ENCODE data around the gene ENTREP3. TPM values are rescaled to one million over a fixed set of nuclear protein-coding genes. Genes with fewer than 3 reads are reported as not detected.
"Not testable (repeated sequence)": the region's sequence is repeated elsewhere in the genome, so short reads cannot be mapped to it uniquely, and the experiment has no call there.

Gene ENTREP3
- total RNA-seq, 2 donors from 2014 or later, result 49.5 to 65.9 TPM

DNA sequence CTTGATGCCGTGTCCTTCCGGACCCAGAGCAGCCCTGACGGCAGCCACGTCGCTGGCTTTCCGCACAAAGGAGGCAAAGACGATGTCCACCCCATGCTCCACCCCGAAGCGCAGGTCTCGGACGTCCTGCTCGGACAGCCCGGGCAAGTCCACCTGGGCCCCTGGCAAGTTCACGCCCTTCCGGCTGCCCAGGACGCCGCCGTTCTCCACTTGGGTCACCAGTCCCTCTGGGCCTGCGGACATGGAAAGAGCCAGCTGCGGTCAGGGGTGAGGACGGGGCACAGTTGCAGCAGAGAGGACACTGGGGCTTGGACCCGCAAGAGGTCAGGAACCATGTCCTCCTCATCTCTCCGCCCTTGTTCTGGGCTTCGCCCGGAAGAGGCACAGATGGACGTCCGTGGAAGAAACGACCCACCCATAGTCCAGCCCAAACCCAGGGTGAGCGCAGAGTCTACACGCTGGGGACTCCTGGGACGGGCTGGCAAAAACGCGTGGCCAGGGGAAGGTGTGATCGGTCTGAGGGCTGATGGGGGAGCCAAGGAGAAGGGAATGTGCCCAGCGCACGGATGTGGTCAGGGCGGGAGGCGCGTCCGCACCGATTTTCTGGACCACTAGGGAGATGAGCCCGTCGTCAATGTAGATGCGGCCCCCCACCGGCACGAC is 39.4 kb upstream of the ENTREP3 start:
- Mint-ChIP-seq H3K4me3 (peak overlapping the region; percentile 49), H3K4me1 (peaks cover 8% of the 10 kb centered on the region), H3K27ac (no peak overlapping the region), H3K27me3 (ENCODE audit: insufficient read depth) (peaks cover 50% of the 10 kb centered on the region), H3K36me3 (ENCODE audit: low read depth) (no peaks in the 10 kb centered on the region), H3K9me3 (no peaks in the 10 kb centered on the region)
- peak overlapping the region; percentile 77 for H3K4me3 ChIP-seq (ENCODE audit: low read length)
- H3K4me1 ChIP-seq (ENCODE audit: control insufficient read depth, insufficient read depth, low read length), result no peaks in the 10 kb centered on the region
- H3K9ac ChIP-seq (ENCODE audit: extremely low read depth, low read length, poor library complexity, severe bottlenecking), result no peak overlapping the region
- TF ChIP-seq, protein P1, sequence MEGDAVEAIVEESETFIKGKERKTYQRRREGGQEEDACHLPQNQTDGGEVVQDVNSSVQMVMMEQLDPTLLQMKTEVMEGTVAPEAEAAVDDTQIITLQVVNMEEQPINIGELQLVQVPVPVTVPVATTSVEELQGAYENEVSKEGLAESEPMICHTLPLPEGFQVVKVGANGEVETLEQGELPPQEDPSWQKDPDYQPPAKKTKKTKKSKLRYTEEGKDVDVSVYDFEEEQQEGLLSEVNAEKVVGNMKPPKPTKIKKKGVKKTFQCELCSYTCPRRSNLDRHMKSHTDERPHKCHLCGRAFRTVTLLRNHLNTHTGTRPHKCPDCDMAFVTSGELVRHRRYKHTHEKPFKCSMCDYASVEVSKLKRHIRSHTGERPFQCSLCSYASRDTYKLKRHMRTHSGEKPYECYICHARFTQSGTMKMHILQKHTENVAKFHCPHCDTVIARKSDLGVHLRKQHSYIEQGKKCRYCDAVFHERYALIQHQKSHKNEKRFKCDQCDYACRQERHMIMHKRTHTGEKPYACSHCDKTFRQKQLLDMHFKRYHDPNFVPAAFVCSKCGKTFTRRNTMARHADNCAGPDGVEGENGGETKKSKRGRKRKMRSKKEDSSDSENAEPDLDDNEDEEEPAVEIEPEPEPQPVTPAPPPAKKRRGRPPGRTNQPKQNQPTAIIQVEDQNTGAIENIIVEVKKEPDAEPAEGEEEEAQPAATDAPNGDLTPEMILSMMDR (conservative IDR thresholded peaks at IDR 0.05), result no peak
- 51 to 73% methylated on average over 28 to 46 of the region's 46 CpGs for WGBS, 2 experiments (ENCODE audit: insufficient coverage in 1 of 2, insufficient read length in 1 of 2)
- no peak overlapping the region for H3K27ac ChIP-seq (ENCODE audit: low read depth, low read length)
- no peaks in the 10 kb centered on the region for H3K9me3 ChIP-seq (ENCODE audit: control insufficient read depth, low read length)
- H3K36me3 ChIP-seq (ENCODE audit: control insufficient read depth, insufficient read depth, low read length), result no peaks in the 10 kb centered on the region
- H3K27me3 ChIP-seq (ENCODE audit: control insufficient read depth, insufficient read depth, low read length, poor library complexity, severe bottlenecking), result peaks cover 43% of the 10 kb centered on the region
- peak; percentile 59 for DNase-seq

DNA sequence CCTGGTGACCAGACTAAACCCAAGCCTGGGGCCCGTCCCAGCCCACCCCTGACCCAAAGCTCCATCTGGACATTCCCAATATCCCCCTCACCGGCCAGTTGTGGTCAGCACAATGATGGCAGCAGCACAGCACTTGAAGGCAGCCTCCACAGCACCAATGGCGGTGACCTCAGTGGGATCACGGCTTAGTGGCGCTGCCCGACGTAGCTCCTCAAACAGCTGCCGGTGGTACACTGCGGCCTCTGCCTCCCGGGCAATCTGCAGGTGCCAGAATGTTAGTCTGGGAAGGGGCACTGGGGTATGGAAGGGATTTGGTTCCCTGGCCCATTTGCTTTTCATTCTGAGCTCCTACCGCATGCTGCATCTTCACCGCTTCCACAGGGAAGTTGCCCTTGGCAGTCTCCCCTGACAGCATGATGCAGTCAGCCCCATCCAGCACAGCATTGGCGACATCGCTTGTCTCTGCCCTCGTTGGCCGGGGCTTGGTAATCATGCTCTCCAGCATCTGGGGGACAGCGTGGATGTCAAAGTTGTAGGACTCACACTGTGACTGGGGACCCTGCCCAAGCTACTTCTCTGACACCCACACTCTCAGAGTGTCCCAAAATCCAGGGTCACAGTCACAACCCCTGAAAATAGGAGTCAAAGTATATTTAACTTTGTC is 37.9 kb upstream of the ENTREP3 start:
- DNase-seq, result no peak
- Histone ChIP-seq H3K27ac (ENCODE audit: low read depth, low read length) (no peak overlapping the region), H3K4me1 (ENCODE audit: control insufficient read depth, insufficient read depth, low read length) (no peaks in the 10 kb centered on the region), H3K9ac (ENCODE audit: extremely low read depth, low read length, poor library complexity, severe bottlenecking) (no peak overlapping the region), H3K9me3 (ENCODE audit: control insufficient read depth, low read length) (no peaks in the 10 kb centered on the region), H3K4me3 (ENCODE audit: low read length) (no peak overlapping the region), H3K36me3 (ENCODE audit: control insufficient read depth, insufficient read depth, low read length) (no peaks in the 10 kb centered on the region), H3K27me3 (ENCODE audit: control insufficient read depth, insufficient read depth, low read length, poor library complexity, severe bottlenecking) (peaks cover 43% of the 10 kb centered on the region)
- H3K36me3 Mint-ChIP-seq (ENCODE audit: low read depth), result no peaks in the 10 kb centered on the region
- H3K27me3 Mint-ChIP-seq (ENCODE audit: insufficient read depth), result peaks cover 50% of the 10 kb centered on the region
- no peak overlapping the region for H3K27ac Mint-ChIP-seq
- peaks cover 8% of the 10 kb centered on the region for H3K4me1 Mint-ChIP-seq
- no peak overlapping the region for H3K4me3 Mint-ChIP-seq
- 90 to 93% methylated on average over 17 of the region's 17 CpGs for WGBS, 2 experiments (ENCODE audit: insufficient coverage in 1 of 2, insufficient read length in 1 of 2)
- TF ChIP-seq, protein P1 (conservative IDR thresholded peaks at IDR 0.05), result no peak
- H3K9me3 Mint-ChIP-seq, result no peaks in the 10 kb centered on the region

DNA sequence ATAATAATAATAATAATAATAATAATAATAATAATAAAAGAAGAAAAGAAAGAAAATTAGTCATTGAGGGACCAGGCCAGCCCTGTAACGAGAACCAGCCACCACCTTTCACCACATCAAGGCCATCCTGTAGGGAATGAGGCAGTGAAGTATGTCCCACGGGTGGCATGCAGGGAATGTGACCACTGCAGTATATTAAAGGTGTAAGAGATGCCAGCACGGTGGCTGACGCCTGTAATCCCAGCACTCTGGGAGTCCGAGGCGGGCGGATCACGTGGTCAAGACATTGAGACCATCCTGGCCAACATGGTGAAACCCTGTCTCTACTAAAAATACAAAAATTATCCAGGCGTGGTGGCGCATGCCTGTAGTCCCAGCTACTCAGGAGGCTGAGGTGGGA is 35.7 kb upstream of the ENTREP3 start:
- peaks cover 37% of the 10 kb centered on the region for H3K27me3 Mint-ChIP-seq (ENCODE audit: insufficient read depth)
- H3K27me3 ChIP-seq (ENCODE audit: control insufficient read depth, insufficient read depth, low read length, poor library complexity, severe bottlenecking), result peaks cover 37% of the 10 kb centered on the region
- H3K27ac ChIP-seq (ENCODE audit: low read depth, low read length); H3K9ac ChIP-seq (ENCODE audit: extremely low read depth, low read length, poor library complexity, severe bottlenecking); H3K36me3 ChIP-seq (ENCODE audit: control insufficient read depth, insufficient read depth, low read length); H3K4me3 ChIP-seq (ENCODE audit: low read length); H3K36me3 Mint-ChIP-seq (ENCODE audit: low read depth); H3K4me1 ChIP-seq (ENCODE audit: control insufficient read depth, insufficient read depth, low read length); H3K4me1 Mint-ChIP-seq; H3K4me3 Mint-ChIP-seq; H3K27ac Mint-ChIP-seq; DNase-seq; H3K9me3 Mint-ChIP-seq; H3K9me3 ChIP-seq (ENCODE audit: control insufficient read depth, low read length): not testable (repeated sequence)
- 85 to 89% methylated on average over 10 of the region's 10 CpGs for WGBS, 2 experiments (ENCODE audit: insufficient coverage in 1 of 2, insufficient read length in 1 of 2)

Measured in endodermal cell (in vitro differentiated cells).